ENCODE data around the gene UVRAG.

DNA sequence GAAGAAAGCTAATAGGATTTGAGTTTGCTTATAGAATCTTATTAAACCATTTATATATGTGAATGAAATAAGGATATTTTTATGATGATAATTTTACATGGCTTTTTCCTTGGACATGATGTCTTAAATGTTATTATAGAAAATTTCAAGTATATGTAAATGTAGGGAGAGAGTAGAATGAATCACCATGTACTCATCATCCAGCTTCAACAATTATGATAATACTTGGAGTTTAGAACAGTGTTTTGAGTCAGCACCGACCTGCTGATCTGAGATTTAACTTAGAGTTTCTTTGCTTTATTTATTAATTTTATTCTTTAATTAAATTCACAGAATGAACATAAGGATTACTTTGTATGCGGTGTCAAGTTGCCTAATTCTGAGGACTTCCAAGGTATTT is 193.5 kb downstream of the UVRAG start:
- no peak for TF ChIP-seq ZNF146 (tag by site-specific recombination; IDR thresholded peaks at IDR 0.05)
- TF ChIP-seq, protein P1, sequence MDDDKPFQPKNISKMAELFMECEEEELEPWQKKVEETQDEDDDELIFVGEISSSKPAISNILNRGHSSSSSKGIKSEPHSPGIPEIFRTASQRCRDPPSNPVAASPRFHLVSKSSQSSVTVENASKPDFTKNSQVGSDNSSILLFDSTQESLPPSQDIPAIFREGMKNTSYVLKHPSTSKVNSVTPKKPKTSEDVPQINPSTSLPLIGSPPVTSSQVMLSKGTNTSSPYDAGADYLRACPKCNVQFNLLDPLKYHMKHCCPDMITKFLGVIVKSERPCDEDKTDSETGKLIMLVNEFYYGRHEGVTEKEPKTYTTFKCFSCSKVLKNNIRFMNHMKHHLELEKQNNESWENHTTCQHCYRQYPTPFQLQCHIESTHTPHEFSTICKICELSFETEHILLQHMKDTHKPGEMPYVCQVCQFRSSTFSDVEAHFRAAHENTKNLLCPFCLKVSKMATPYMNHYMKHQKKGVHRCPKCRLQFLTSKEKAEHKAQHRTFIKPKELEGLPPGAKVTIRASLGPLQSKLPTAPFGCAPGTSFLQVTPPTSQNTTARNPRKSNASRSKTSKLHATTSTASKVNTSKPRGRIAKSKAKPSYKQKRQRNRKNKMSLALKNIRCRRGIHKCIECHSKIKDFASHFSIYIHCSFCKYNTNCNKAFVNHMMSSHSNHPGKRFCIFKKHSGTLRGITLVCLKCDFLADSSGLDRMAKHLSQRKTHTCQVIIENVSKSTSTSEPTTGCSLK (tag by site-specific recombination; IDR thresholded peaks at IDR 0.05) = no peak
- no peak for TF ChIP-seq ZNF292 (tag by site-specific recombination; IDR thresholded peaks at IDR 0.05; ENCODE audit: borderline replicate concordance, low read depth)
- TF ChIP-seq YY1 (tag by site-specific recombination; IDR thresholded peaks at IDR 0.05) = no peak
- TF ChIP-seq, protein P2, sequence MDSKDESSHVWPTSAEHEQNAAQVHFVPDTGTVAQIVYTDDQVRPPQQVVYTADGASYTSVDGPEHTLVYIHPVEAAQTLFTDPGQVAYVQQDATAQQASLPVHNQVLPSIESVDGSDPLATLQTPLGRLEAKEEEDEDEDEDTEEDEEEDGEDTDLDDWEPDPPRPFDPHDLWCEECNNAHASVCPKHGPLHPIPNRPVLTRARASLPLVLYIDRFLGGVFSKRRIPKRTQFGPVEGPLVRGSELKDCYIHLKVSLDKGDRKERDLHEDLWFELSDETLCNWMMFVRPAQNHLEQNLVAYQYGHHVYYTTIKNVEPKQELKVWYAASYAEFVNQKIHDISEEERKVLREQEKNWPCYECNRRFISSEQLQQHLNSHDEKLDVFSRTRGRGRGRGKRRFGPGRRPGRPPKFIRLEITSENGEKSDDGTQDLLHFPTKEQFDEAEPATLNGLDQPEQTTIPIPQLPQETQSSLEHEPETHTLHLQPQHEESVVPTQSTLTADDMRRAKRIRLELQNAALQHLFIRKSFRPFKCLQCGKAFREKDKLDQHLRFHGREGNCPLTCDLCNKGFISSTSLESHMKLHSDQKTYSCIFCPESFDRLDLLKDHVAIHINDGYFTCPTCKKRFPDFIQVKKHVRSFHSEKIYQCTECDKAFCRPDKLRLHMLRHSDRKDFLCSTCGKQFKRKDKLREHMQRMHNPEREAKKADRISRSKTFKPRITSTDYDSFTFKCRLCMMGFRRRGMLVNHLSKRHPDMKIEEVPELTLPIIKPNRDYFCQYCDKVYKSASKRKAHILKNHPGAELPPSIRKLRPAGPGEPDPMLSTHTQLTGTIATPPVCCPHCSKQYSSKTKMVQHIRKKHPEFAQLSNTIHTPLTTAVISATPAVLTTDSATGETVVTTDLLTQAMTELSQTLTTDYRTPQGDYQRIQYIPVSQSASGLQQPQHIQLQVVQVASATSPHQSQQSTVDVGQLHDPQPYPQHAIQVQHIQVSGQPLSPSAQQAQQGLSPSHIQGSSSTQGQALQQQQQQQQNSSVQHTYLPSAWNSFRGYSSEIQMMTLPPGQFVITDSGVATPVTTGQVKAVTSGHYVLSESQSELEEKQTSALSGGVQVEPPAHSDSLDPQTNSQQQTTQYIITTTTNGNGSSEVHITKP (tag by site-specific recombination; IDR thresholded peaks at IDR 0.05) = no peak
- TF ChIP-seq, protein P3, sequence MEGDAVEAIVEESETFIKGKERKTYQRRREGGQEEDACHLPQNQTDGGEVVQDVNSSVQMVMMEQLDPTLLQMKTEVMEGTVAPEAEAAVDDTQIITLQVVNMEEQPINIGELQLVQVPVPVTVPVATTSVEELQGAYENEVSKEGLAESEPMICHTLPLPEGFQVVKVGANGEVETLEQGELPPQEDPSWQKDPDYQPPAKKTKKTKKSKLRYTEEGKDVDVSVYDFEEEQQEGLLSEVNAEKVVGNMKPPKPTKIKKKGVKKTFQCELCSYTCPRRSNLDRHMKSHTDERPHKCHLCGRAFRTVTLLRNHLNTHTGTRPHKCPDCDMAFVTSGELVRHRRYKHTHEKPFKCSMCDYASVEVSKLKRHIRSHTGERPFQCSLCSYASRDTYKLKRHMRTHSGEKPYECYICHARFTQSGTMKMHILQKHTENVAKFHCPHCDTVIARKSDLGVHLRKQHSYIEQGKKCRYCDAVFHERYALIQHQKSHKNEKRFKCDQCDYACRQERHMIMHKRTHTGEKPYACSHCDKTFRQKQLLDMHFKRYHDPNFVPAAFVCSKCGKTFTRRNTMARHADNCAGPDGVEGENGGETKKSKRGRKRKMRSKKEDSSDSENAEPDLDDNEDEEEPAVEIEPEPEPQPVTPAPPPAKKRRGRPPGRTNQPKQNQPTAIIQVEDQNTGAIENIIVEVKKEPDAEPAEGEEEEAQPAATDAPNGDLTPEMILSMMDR (tag by site-specific recombination; IDR thresholded peaks at IDR 0.05) = no peak
- TF ChIP-seq ZNF747 (tag by site-specific recombination; IDR thresholded peaks at IDR 0.05) = no peak
- no peak for TF ChIP-seq TCF7L2 (IDR thresholded peaks at IDR 0.05; ENCODE audit: borderline replicate concordance, low read depth, low read length)
- TF ChIP-seq OSR2 (tag by site-specific recombination; IDR thresholded peaks at IDR 0.05) = no peak
- no peak for TF ChIP-seq ZNF501 (tag by site-specific recombination; IDR thresholded peaks at IDR 0.05)
- TF ChIP-seq ZNF549 (tag by site-specific recombination; IDR thresholded peaks at IDR 0.05) = no peak
- TF ChIP-seq, protein P4, sequence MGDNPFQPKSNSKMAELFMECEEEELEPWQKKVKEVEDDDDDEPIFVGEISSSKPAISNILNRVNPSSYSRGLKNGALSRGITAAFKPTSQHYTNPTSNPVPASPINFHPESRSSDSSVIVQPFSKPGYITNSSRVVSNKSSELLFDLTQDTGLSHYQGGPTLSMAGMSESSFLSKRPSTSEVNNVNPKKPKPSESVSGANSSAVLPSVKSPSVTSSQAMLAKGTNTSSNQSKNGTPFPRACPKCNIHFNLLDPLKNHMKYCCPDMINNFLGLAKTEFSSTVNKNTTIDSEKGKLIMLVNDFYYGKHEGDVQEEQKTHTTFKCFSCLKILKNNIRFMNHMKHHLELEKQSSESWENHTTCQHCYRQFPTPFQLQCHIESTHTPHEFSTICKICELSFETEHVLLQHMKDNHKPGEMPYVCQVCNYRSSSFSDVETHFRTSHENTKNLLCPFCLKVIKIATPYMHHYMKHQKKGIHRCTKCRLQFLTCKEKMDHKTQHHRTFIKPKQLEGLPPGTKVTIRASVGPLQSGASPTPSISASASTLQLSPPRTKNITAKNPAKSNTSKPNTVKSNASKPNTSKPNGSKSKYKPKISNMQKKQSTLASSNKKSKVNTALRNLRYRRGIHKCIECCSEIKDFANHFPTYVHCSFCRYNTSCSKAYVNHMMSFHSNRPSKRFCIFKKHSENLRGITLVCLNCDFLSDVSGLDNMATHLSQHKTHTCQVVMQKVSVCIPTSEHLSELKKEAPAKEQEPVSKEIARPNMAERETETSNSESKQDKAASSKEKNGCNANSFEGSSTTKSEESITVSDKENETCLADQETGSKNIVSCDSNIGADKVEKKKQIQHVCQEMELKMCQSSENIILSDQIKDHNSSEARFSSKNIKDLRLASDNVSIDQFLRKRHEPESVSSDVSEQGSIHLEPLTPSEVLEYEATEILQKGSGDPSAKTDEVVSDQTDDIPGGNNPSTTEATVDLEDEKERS (tag by site-specific recombination; IDR thresholded peaks at IDR 0.05) = no peak
- TF ChIP-seq ZNF416 (tag by site-specific recombination; IDR thresholded peaks at IDR 0.05) = no peak
- TF ChIP-seq, protein P5, sequence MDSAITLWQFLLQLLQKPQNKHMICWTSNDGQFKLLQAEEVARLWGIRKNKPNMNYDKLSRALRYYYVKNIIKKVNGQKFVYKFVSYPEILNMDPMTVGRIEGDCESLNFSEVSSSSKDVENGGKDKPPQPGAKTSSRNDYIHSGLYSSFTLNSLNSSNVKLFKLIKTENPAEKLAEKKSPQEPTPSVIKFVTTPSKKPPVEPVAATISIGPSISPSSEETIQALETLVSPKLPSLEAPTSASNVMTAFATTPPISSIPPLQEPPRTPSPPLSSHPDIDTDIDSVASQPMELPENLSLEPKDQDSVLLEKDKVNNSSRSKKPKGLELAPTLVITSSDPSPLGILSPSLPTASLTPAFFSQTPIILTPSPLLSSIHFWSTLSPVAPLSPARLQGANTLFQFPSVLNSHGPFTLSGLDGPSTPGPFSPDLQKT (IDR thresholded peaks at IDR 0.05; ENCODE audit: borderline replicate concordance, low read depth, low read length) = no peak

Measured in HEK293 (cell line).